ENCODE measurements around the gene QRICH1.

GRCh38 chr3:49019941-49020329 is 73.9 kb downstream of the QRICH1 start:
- TF ChIP-seq CTCF (IDR thresholded peaks at IDR 0.05), result no peak
- no peak for TF ChIP-seq ZFX (IDR thresholded peaks at IDR 0.05; ENCODE audit: borderline replicate concordance)

Data from 22Rv1 (cell line).